AG09309 (cell line): ENCODE data around the gene EBF4.

Source experiments
- DNase-seq: peaks from one replicate; pipeline ENCODE4 v3.0.0-alpha.2; 2010; ENCODE audit warnings: low read depth
- H3K4me3 ChIP-seq: 2 replicates; pipeline ENCODE4 v1.5.1; 2011; ENCODE audit warnings: mild to moderate bottlenecking, low read depth, low read length, moderate library complexity; ENCODE audit not compliant: control insufficient read depth
- TF ChIP-seq, protein P1 (sequence below): IDR thresholded peaks from 2 replicates; pipeline ENCODE4 v1.5.1; 2011; ENCODE audit warnings: mild to moderate bottlenecking, low read depth, low read length, inconsistent platforms; ENCODE audit not compliant: insufficient read depth, control insufficient read depth; ENCODE audit errors: missing control alignments

The EBF4 gene

DNA sequence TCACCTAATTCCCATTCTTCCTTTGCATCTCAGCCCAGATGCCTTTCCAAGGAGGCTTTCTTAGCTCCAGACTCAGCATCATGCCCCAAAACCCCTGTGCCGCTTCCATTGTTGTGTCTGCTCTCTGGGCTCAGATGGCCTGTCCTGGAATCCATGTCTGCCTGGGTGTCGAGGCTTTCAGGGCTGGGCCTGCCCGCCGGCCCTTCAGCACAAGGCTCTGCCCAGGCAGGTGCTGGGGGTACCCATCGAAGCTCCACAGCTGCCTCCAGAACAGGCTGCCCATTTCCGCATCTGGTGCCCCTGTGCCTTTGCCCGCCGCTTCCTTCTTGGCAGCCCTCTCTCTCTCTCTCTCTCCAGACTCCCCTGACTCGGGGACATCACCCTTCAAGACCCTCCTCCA lies 106.7 kb downstream of the EBF4 start:
- H3K4me3 ChIP-seq = no peak overlapping the region; the same call in 1 of the 2 replicates
- TF ChIP-seq, protein P1, sequence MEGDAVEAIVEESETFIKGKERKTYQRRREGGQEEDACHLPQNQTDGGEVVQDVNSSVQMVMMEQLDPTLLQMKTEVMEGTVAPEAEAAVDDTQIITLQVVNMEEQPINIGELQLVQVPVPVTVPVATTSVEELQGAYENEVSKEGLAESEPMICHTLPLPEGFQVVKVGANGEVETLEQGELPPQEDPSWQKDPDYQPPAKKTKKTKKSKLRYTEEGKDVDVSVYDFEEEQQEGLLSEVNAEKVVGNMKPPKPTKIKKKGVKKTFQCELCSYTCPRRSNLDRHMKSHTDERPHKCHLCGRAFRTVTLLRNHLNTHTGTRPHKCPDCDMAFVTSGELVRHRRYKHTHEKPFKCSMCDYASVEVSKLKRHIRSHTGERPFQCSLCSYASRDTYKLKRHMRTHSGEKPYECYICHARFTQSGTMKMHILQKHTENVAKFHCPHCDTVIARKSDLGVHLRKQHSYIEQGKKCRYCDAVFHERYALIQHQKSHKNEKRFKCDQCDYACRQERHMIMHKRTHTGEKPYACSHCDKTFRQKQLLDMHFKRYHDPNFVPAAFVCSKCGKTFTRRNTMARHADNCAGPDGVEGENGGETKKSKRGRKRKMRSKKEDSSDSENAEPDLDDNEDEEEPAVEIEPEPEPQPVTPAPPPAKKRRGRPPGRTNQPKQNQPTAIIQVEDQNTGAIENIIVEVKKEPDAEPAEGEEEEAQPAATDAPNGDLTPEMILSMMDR = no peak

GRCh38 chr20:2799688-2800520 lies 107.3 kb downstream of the EBF4 start:
- H3K4me3 ChIP-seq = peak overlapping the region; percentile 40
- TF ChIP-seq, protein P1 = no peak
- no peak for DNase-seq

More for the DNA sequence above, 106.7 kb downstream of the EBF4 start:
- DNase-seq = no peak

DNA sequence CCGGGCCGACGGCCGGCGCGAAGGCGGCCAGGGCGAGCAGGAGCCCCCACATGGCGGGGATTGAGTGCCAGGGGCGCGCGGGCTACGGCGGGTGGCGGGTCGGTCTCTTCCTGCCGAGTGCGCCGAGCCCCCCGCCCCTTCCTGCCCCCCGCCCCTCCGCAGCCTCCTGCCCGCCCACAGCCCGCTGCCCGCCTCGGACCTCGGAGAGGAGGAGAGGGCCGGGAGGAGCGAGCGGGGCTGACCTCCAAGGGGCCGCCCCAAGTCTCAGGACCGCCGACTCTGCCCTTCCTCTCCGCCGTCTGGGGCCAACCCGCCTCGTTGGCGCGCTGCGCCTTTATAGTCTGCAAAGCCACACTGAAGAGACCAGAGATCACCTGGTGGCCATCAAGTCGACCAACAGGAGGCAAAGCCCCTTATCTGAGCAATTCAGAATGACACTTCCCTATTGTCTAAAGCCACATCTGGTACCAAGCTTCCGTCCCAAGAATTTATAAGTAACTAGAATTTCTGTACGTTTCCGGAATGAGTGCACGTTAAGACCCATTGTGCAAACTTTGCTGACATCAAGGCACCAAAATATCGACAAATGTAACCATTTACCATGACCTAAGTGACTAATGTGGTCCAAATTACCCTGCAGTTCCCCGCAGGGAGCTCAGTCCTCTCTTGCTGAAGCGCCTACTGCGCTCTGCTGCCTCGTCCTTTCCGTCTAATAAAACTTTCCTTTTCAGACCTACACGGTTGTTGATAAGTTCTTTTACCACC lies 108.1 kb downstream of the EBF4 start, which contains the start of gene CPXM1:
CPXM1 (minus strand) TSS at position 107 of the 765 bp plus-strand sequence; CDS start at position 52, 55 bp downstream.
- no peak for DNase-seq
- H3K4me3 ChIP-seq = peak within 1 kb of the TSS; percentile 40
- TF ChIP-seq, protein P1 = no peak

- no peak overlapping the region for H3K4me3 ChIP-seq
- TF ChIP-seq, protein P1 = no peak
- no peak for DNase-seq
Measured at GRCh38 chr20:2801286-2801728, 108.7 kb downstream of the EBF4 start.

GRCh38 chr20:2804041-2804828 lies 111.7 kb downstream of the EBF4 start:
- H3K4me3 ChIP-seq = no peak overlapping the region
- no peak for DNase-seq
- TF ChIP-seq, protein P1 = no peak

DNA sequence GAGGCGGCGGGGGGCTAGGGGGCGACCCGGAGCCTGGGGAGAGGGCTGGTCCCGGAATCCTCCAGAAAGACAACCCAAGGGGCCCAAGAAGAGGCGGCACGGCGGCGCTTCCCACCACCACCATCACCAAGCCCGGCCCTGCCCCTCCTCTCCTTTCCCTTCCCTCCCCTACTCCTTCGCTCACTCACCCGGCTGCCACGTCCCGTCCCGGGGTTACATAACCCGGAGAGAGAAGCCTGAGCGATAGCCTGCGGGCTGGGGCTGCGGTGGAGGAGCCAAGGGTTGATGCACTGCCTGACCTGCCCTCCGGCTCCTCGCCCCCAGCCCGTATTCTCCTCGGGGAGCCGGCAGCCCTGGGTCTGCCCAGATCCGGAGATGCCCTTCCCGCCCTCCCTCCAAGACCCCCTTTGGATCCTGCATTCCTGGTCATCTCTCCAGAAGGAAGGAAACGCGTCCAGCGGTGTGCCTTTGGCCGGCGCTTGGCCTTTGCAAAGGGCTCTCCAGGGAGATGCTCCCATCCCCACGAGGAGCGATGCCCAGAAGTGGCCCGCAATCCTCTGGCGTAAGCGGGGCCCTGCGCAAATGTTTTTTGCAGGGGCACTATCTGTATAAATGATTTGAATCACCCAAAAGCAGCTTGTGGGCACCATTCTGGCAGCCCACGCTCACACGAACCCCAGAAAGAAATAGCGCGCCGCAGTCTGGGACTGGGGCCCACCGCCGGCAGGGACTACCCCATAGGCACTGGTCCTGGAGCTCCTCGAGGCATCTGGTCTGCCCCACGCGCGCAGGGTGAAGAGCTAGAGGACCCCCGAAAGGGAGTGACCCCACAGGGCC lies 112.5 kb downstream of the EBF4 start:
- no peak for DNase-seq
- no peak overlapping the region for H3K4me3 ChIP-seq
- TF ChIP-seq, protein P1 = no peak
